GM21381 (cell line): ENCODE measurements around the gene FMNL3.
"Not testable (repeated sequence)": the region's sequence is repeated elsewhere in the genome, so short reads cannot be mapped to it uniquely, and the experiment has no call there.

Experiments used
- ATAC-seq: cut with Tn5 transposase; IDR thresholded peaks from one replicate; pipeline ENCODE4 v1.9.1; 2021; ENCODE audit warnings: mild to moderate bottlenecking, moderate library complexity; ENCODE audit not compliant: unreplicated experiment

FMNL3 gene

GRCh38 chr12:49713952-49714351 is 6.7 kb upstream of the FMNL3 start:
- ATAC-seq = not testable (repeated sequence)

GRCh38 chr12:49708851-49709250 is 1.6 kb upstream of the FMNL3 start:
- ATAC-seq = no peak

GRCh38 chr12:49707812-49708147 is 575 bp upstream of the FMNL3 start:
- no peak for ATAC-seq

- ATAC-seq = peak; percentile 16
Measured at GRCh38 chr12:49706351-49707127, 666 bp downstream of the FMNL3 start.

- ATAC-seq = no peak
Measured at GRCh38 chr12:49705479-49706134, 1.6 kb downstream of the FMNL3 start.

- ATAC-seq = no peak
Measured at GRCh38 chr12:49703647-49704137, 3.5 kb downstream of the FMNL3 start.

- ATAC-seq = no peak
Measured at GRCh38 chr12:49702676-49703215, 4.5 kb downstream of the FMNL3 start.

GRCh38 chr12:49702009-49702408 is 5.2 kb downstream of the FMNL3 start:
- no peak for ATAC-seq

GRCh38 chr12:49698619-49699545 is 8.3 kb downstream of the FMNL3 start:
- peak; percentile 68 for ATAC-seq

- no peak for ATAC-seq
Measured at GRCh38 chr12:49697808-49698207, 9.4 kb downstream of the FMNL3 start.

- ATAC-seq = no peak
Measured at GRCh38 chr12:49696723-49697122, 10.5 kb downstream of the FMNL3 start.

GRCh38 chr12:49693931-49694444 is 13.2 kb downstream of the FMNL3 start:
- ATAC-seq = no peak

- no peak for ATAC-seq
Measured at GRCh38 chr12:49692851-49693250, 14.4 kb downstream of the FMNL3 start.

- ATAC-seq = no peak
Measured at GRCh38 chr12:49689785-49690184, 17.4 kb downstream of the FMNL3 start.

- ATAC-seq = no peak
Measured at GRCh38 chr12:49689237-49689636, 18.0 kb downstream of the FMNL3 start.

- no peak for ATAC-seq
Measured at GRCh38 chr12:49687941-49688340, 19.3 kb downstream of the FMNL3 start.

- ATAC-seq = no peak
Measured at GRCh38 chr12:49684310-49684854, 22.8 kb downstream of the FMNL3 start.

- no peak for ATAC-seq
Measured at GRCh38 chr12:49683599-49684309, 23.5 kb downstream of the FMNL3 start.

- no peak for ATAC-seq
Measured at GRCh38 chr12:49680075-49680474, 27.1 kb downstream of the FMNL3 start.

GRCh38 chr12:49678711-49679110 is 28.5 kb downstream of the FMNL3 start:
- no peak for ATAC-seq
